Esophagus muscularis mucosa (tissue), 4 donors: ENCODE measurements around the gene ZSCAN25. TPM values are rescaled to one million over a fixed set of nuclear protein-coding genes. Genes with fewer than 3 reads are reported as not detected.
A peak's percentile ranks its signal among the peaks of the same experiment; 100 is the strongest.

Experiments used
- DNase-seq: peaks from one replicate; pipeline ENCODE4 v3.0.0-alpha.2; 2017; ENCODE audit errors: extremely low spot score
- H3K27ac ChIP-seq, 4 donors: fragments of 200-600 bp; sonication (generic); replicated peaks in 1 of 4; 1 replicate in 3 of 4; 2 replicates in 1 of 4; pipeline ENCODE4 v1.5.1; 2016 to 2019; ENCODE audit warnings: mild to moderate bottlenecking in 1 of 4
- H3K27me3 ChIP-seq, 4 donors: fragments of 200-600 bp; sonication (generic); one replicate each; pipeline versions ENCODE4 v1.5.1 to v1.6.0; 2016 to 2019
- H3K36me3 ChIP-seq, 4 donors: fragments of 200-600 bp; sonication (generic); one replicate each; pipeline ENCODE4 v1.5.1; 2016 to 2019
- H3K4me1 ChIP-seq, 4 donors: fragments of 200-600 bp; sonication (generic); one replicate each; pipeline ENCODE4 v1.5.1; 2016 to 2019
- H3K4me3 ChIP-seq, 4 donors: fragments of 200-600 bp; sonication (generic); 1 replicate in 2 of 4; 2 replicates in 2 of 4; pipeline ENCODE4 v1.5.1; 2016 to 2019; ENCODE audit warnings: mild to moderate bottlenecking in 4 of 4, moderate library complexity in 1 of 4
- H3K9me3 ChIP-seq, 4 donors: fragments of 200-600 bp; sonication (generic); 1 replicate in 3 of 4; 2 replicates in 1 of 4; pipeline ENCODE4 v1.5.1; 2016 to 2019
- EP300 ChIP-seq: sonication (generic); formaldehyde crosslinking; IDR thresholded peaks from one replicate; pipeline ENCODE4 v1.6.1; 2017; ENCODE audit warnings: antibody characterized with exemption
- POLR2A ChIP-seq: fragments of 450-650 bp; IDR thresholded peaks from one replicate; pipeline ENCODE4 v1.6.1; 2017; ENCODE audit warnings: antibody characterized with exemption, moderate library complexity, mild to moderate bottlenecking, low read depth
- POLR2AphosphoS5 ChIP-seq, 2 donors: sonication (generic); formaldehyde crosslinking; IDR thresholded peaks; one replicate each; pipeline ENCODE4 v1.6.1; 2017; ENCODE audit warnings: antibody characterized with exemption in 2 of 2
- WGBS: methylation state at CpG from one replicate; pipeline ENCODE4 v1.1.5; 2018; 5-methylcytosine and 5-hydroxymethylcytosine counted together
- intact Hi-C: fragments of 100-400 bp; cut with DNase I; formaldehyde crosslinking; loops from one replicate; pipeline ENCODE4 v1.15.1; 2023
- total RNA-seq, 4 donors: library from RNA; depleted of rRNA; stranded (reverse); fragments of >200 nt; gene quantifications; one replicate each; pipeline versions ENCODE4 v1.1.0 to v1.2.1, GENCODE V29; 2016
- TF ChIP-seq, protein P1 (sequence below), 3 experiments: fragments of 200-600 bp in 2 of 3; fragments of 450-650 bp in 1 of 3; sonication (generic) in 2 of 3; IDR thresholded peaks; one replicate each; pipeline ENCODE4 v1.5.1; 2017 to 2019; ENCODE audit warnings: antibody characterized with exemption in 3 of 3, mild to moderate bottlenecking in 2 of 3, moderate library complexity in 1 of 3

ZSCAN25 gene
- total RNA-seq, 4 donors from 2014 or later, result 12.1 to 17.1 (median 14.2) TPM

DNA sequence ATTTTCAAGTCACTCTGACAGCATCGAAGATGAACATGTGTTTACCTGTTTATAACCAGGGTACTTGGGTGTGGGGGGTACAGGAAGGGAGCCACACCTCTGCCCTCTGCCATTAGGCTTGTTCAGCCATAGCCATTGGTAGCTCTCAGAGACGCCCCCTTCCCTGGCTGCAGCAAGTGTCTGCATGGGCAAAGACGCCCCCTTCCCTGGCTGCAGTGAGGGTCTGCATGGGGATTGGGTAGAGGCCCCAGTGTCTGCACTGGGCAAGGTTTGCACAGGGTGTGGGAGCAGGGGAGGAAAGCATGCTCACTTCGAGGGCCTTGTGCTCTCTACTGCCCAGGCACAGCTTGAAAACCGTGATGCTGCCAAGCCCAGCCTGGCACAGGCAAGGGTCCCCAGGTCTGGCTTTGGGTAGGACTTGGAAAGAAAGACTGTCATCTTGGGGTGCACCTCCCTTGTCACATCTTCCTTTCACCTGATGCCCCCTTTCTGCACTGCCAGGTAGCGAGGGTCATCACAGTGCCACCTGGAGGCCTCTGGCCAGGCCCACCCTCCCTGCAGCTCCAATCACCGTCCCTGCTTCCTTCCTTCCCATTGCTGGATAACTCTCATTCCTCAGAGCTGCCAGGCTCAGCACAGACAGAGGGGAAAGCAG, 15.0 kb upstream of the ZSCAN25 start:
- DNase-seq, result peak; percentile 62
- H3K27me3 ChIP-seq, result peaks cover 0 to 8% (median 0%) of the 10 kb centered on the region in 4 donors
- intact Hi-C loops, result no loop called here
- no peak overlapping the region for H3K27ac ChIP-seq
- H3K4me3 ChIP-seq, result no peak overlapping the region
- no peaks in the 10 kb centered on the region for H3K4me1 ChIP-seq
- 83% methylated on average over 7 of the region's 7 CpGs for WGBS
- H3K9me3 ChIP-seq, result no peaks in the 10 kb centered on the region
- TF ChIP-seq POLR2AphosphoS5 (IDR thresholded peaks at IDR 0.05), result no peak
- TF ChIP-seq POLR2A, result no peak
- TF ChIP-seq, protein P1, sequence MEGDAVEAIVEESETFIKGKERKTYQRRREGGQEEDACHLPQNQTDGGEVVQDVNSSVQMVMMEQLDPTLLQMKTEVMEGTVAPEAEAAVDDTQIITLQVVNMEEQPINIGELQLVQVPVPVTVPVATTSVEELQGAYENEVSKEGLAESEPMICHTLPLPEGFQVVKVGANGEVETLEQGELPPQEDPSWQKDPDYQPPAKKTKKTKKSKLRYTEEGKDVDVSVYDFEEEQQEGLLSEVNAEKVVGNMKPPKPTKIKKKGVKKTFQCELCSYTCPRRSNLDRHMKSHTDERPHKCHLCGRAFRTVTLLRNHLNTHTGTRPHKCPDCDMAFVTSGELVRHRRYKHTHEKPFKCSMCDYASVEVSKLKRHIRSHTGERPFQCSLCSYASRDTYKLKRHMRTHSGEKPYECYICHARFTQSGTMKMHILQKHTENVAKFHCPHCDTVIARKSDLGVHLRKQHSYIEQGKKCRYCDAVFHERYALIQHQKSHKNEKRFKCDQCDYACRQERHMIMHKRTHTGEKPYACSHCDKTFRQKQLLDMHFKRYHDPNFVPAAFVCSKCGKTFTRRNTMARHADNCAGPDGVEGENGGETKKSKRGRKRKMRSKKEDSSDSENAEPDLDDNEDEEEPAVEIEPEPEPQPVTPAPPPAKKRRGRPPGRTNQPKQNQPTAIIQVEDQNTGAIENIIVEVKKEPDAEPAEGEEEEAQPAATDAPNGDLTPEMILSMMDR (IDR thresholded peaks at IDR 0.05), result no peak
- TF ChIP-seq EP300, result no peak
- H3K36me3 ChIP-seq, result no peaks in the 10 kb centered on the region

DNA sequence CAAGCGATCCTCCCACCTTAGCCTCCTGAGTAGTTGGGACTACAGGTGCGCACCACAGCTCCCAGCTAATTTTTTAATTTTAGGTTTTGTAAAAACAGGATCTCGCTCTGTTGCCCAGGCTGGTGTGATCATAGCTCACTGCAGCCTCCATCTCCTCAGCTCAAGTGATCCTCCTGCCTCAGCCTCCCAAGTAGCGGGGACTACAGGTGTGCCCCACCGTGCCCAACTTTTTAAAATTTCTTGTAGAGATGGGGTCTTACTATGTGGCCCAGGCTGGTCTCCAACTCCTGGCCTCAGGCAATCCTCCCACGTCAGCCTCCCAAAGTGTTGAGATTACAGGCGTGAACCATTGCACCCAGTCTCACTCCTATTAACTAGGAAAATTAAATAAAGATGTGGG, 11.2 kb upstream of the ZSCAN25 start:
- Histone ChIP-seq H3K27me3 (no peaks in the 10 kb centered on the region), H3K4me1 (no peaks in the 10 kb centered on the region), H3K27ac (no peak overlapping the region), H3K4me3 (no peak overlapping the region), H3K9me3 (no peaks in the 10 kb centered on the region), H3K36me3 (no peaks in the 10 kb centered on the region)
- intact Hi-C loops, result no loop called here
- TF ChIP-seq POLR2A (no peak), POLR2AphosphoS5 (IDR thresholded peaks at IDR 0.05) (no peak), EP300 (no peak)
- TF ChIP-seq, protein P1 (IDR thresholded peaks at IDR 0.05), result no peak
- 93% methylated on average over 7 of the region's 7 CpGs for WGBS
- peak; percentile 29 for DNase-seq

DNA sequence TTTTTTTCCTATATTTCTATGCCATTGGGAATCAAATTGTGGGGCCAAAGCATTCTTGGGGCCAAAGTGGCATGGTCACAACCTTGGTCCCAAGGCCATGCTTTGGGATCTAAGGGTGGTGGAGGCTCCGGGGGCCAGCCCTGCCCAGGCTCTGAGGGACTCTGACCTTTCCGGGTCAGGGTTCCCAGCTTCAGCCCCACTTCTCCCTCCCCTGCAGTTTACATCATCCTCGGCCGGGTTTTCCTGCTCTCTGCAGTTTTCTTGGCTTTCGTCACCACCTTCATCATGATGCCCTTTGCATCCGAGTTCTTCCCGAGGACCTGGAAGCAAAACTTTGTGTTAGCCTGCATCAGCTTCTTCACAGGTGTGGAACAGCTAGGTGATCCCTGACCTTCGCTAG, 10.2 kb upstream of the ZSCAN25 start:
- H3K27ac ChIP-seq, result no peak overlapping the region
- no peaks in the 10 kb centered on the region for H3K9me3 ChIP-seq
- TF ChIP-seq POLR2A (no peak), POLR2AphosphoS5 (IDR thresholded peaks at IDR 0.05) (no peak), EP300 (no peak)
- TF ChIP-seq, protein P1 (IDR thresholded peaks at IDR 0.05), result no peak
- 85% methylated on average over 8 of the region's 8 CpGs for WGBS
- no peaks in the 10 kb centered on the region for H3K27me3 ChIP-seq
- no peaks in the 10 kb centered on the region for H3K4me1 ChIP-seq
- H3K4me3 ChIP-seq, result no peak overlapping the region
- intact Hi-C loops, result no loop called here
- H3K36me3 ChIP-seq, result no peaks in the 10 kb centered on the region
- no peak for DNase-seq

DNA sequence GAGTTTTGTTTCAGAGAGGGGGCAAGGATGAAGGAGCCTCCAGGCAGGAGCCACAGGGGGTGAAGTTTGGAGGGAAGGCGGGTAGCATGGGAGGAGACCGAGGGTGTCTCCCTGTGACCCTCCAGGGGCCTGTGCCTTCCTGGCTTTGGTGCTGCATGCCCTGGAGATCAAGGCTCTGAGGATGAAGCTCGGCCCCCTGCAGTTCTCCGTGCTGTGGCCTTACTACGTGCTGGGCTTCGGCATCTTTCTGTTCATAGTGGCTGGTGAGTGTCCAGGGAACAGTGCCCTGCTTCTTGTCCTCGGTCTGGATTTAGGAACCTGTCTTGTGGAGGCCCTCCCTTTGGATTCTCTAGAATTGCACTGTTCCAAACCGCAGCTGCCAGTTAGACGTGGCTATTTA, 9.2 kb upstream of the ZSCAN25 start:
- TF ChIP-seq EP300 (no peak), POLR2AphosphoS5 (IDR thresholded peaks at IDR 0.05) (no peak), POLR2A (no peak)
- TF ChIP-seq, protein P1 (IDR thresholded peaks at IDR 0.05), result no peak
- H3K36me3 ChIP-seq, result no peaks in the 10 kb centered on the region
- H3K27me3 ChIP-seq, result no peaks in the 10 kb centered on the region
- H3K4me1 ChIP-seq, result no peaks in the 10 kb centered on the region
- H3K9me3 ChIP-seq, result no peaks in the 10 kb centered on the region
- 75% methylated on average over 9 of the region's 9 CpGs for WGBS
- no peak overlapping the region for H3K27ac ChIP-seq
- no peak overlapping the region for H3K4me3 ChIP-seq
- intact Hi-C loops, result no loop called here
- DNase-seq, result peak; percentile 34

DNA sequence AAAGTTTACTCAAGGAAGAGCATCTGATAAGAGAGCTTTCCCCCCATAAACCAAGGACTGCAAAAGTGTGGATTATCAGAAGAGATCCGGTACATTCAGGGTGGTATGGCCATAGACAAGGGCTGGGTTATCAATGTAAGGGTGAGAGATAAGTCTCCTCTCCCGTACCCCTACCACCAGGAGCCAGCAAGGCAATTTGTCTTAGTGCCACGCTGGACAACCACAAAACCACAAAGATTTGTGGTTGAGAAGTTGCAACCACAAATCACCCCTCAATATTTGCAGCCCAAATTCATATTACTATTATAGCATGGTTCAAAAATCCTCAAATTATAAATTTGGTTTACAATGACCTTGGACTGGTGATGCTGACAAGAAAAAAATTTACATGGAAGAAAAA, 2.3 kb upstream of the ZSCAN25 start:
- 84% methylated on average over 3 of the region's 3 CpGs for WGBS
- Histone ChIP-seq H3K4me1 (peaks cover 13 to 30% (median 25%) of the 10 kb centered on the region in 4 donors), H3K36me3 (peaks cover 11 to 13% (median 11%) of the 10 kb centered on the region in 4 donors), H3K4me3 (no peak overlapping the region), H3K9me3 (no peaks in the 10 kb centered on the region), H3K27ac (no peak overlapping the region), H3K27me3 (no peaks in the 10 kb centered on the region)
- TF ChIP-seq EP300, result no peak
- TF ChIP-seq POLR2AphosphoS5 (IDR thresholded peaks at IDR 0.05), result no peak
- TF ChIP-seq POLR2A, result no peak
- TF ChIP-seq, protein P1 (IDR thresholded peaks at IDR 0.05), result no peak
- intact Hi-C loops, result no loop called here
- no peak for DNase-seq
